Measurements from ENCODE around the gene MUSK. TPM values are rescaled to one million over a fixed set of nuclear protein-coding genes. Genes with fewer than 3 reads are reported as not detected.
A peak's percentile ranks its signal among the peaks of the same experiment; 100 is the strongest.

MUSK gene
- total RNA-seq, 1 experiment from 2014 or later: not detected

DNA sequence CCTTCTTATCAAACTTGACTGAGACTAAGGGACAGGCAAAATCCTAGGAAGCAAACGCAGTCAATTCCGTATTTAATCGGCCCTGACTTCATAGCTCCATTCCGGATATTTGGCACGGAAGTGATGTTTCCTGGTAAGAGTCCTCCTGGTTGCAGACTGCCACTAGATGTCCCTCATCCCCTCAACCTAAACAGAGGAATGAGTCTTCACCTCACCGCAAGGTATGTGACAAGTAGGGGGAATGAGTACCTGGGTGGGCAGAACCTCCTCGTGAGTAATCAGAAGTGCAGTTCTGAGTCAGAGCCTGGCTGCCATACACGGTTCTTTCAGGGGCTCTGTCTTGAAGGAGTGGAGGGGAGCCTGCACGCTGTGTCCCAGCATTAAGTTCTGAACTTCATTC, 173.6 kb downstream of the MUSK start:
- POLR2A ChIA-PET (ENCODE audit: unreplicated experiment): no interaction called here
- no peak overlapping the region for H2AFZ ChIP-seq (ENCODE audit: low read length)
- 0 out of 2 replicates have a peak overlapping the region, but pooled peaks have one; percentile 18 for H3K27ac ChIP-seq (ENCODE audit: low read length)
- CTCF ChIA-PET: no interaction called here
- no peaks in the 10 kb centered on the region for H3K27me3 ChIP-seq (ENCODE audit: low read length)
- no TSS peak for BruUV-seq (replicated peaks)
- no peaks in the 10 kb centered on the region for H3K9me3 ChIP-seq (ENCODE audit: low read length)
- H3K4me3 ChIP-seq (ENCODE audit: low read length): no peak overlapping the region
- intact Hi-C loops (cut with micrococcal nuclease): no loop called here
- no peaks in the 10 kb centered on the region for H4K20me1 ChIP-seq (ENCODE audit: low read length)
- H3K4me1 ChIP-seq (ENCODE audit: insufficient read depth, low read length): no peaks in the 10 kb centered on the region
- TF ChIP-seq, protein P1, sequence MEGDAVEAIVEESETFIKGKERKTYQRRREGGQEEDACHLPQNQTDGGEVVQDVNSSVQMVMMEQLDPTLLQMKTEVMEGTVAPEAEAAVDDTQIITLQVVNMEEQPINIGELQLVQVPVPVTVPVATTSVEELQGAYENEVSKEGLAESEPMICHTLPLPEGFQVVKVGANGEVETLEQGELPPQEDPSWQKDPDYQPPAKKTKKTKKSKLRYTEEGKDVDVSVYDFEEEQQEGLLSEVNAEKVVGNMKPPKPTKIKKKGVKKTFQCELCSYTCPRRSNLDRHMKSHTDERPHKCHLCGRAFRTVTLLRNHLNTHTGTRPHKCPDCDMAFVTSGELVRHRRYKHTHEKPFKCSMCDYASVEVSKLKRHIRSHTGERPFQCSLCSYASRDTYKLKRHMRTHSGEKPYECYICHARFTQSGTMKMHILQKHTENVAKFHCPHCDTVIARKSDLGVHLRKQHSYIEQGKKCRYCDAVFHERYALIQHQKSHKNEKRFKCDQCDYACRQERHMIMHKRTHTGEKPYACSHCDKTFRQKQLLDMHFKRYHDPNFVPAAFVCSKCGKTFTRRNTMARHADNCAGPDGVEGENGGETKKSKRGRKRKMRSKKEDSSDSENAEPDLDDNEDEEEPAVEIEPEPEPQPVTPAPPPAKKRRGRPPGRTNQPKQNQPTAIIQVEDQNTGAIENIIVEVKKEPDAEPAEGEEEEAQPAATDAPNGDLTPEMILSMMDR (conservative IDR thresholded peaks at IDR 0.05; ENCODE audit: low read depth, low read length): peak; percentile 36; the same call in 1 of the 2 replicates
- no peak for TF ChIP-seq EZH2phosphoT487 (IDR thresholded peaks at IDR 0.05; ENCODE audit: borderline replicate concordance, low read length)
- H3K9ac ChIP-seq (ENCODE audit: low read length): no peak overlapping the region
- no peaks in the 10 kb centered on the region for H3K9me2 ChIP-seq (replicated peaks; ENCODE audit: low read length)
- H3K79me2 ChIP-seq (ENCODE audit: low read length): no peaks in the 10 kb centered on the region
- DNase-seq (peak; percentile 53), ATAC-seq (peak; percentile 18; the same call in 1 of the 2 replicates)
- H3F3A ChIP-seq (ENCODE audit: low read length, unreplicated experiment): no peaks in the 10 kb centered on the region
- no peak overlapping the region for H3K4me2 ChIP-seq (ENCODE audit: low read length)
- no peaks in the 10 kb centered on the region for H3K36me3 ChIP-seq (ENCODE audit: low read depth, low read length)

DNA sequence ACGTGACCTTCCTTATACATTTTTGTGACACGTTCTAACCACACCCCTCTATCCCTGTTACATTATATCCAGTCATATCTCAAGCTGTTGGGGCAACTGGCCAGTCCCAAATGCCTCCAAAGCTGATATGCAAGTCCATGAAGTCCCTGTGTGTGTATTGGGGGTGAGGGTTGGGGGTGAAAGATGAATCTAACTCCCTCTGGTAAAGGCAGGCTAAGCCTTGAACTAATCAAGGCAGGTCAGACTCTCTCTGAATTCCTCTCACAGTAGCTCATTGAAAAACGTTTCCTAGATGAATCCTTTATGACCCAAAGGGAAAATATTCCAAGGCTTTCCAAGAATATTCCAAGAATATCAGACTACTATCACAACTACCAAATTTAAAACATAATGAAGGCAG, 174.4 kb downstream of the MUSK start:
- no peaks in the 10 kb centered on the region for H4K20me1 ChIP-seq (ENCODE audit: low read length)
- no peaks in the 10 kb centered on the region for H3F3A ChIP-seq (ENCODE audit: low read length, unreplicated experiment)
- no peaks in the 10 kb centered on the region for H3K9me3 ChIP-seq (ENCODE audit: low read length)
- BruUV-seq (replicated peaks): no TSS peak
- no peaks in the 10 kb centered on the region for H3K4me1 ChIP-seq (ENCODE audit: insufficient read depth, low read length)
- ChIA-PET CTCF (no interaction called here), POLR2A (ENCODE audit: unreplicated experiment) (no interaction called here)
- 0 out of 2 replicates have a peak overlapping the region, but pooled peaks have one; percentile 18 for H3K27ac ChIP-seq (ENCODE audit: low read length)
- H3K9ac ChIP-seq (ENCODE audit: low read length): no peak overlapping the region
- no peaks in the 10 kb centered on the region for H3K9me2 ChIP-seq (replicated peaks; ENCODE audit: low read length)
- no peak for DNase-seq
- H3K4me3 ChIP-seq (ENCODE audit: low read length): no peak overlapping the region
- intact Hi-C loops (cut with micrococcal nuclease): no loop called here
- no peaks in the 10 kb centered on the region for H3K27me3 ChIP-seq (ENCODE audit: low read length)
- no peaks in the 10 kb centered on the region for H3K36me3 ChIP-seq (ENCODE audit: low read depth, low read length)
- ATAC-seq: no peak
- no peak for TF ChIP-seq EZH2 (IDR thresholded peaks at IDR 0.05; ENCODE audit: low read length, unreplicated experiment)
- TF ChIP-seq, protein P1 (conservative IDR thresholded peaks at IDR 0.05; ENCODE audit: low read depth, low read length): no peak
- TF ChIP-seq EZH2phosphoT487 (IDR thresholded peaks at IDR 0.05; ENCODE audit: borderline replicate concordance, low read length): no peak
- H2AFZ ChIP-seq (ENCODE audit: low read length): no peak overlapping the region
- H3K79me2 ChIP-seq (ENCODE audit: low read length): no peaks in the 10 kb centered on the region
- no peak overlapping the region for H3K4me2 ChIP-seq (ENCODE audit: low read length)

GRCh38 chr9:110844121-110844520, 175.5 kb downstream of the MUSK start:
- Histone ChIP-seq H3K27me3 (ENCODE audit: low read length) (no peaks in the 10 kb centered on the region), H3K9me2 (replicated peaks; ENCODE audit: low read length) (no peaks in the 10 kb centered on the region), H3K79me2 (ENCODE audit: low read length) (no peaks in the 10 kb centered on the region), H3K9me3 (ENCODE audit: low read length) (no peaks in the 10 kb centered on the region), H4K20me1 (ENCODE audit: low read length) (no peaks in the 10 kb centered on the region), H2AFZ (ENCODE audit: low read length) (no peak overlapping the region), H3F3A (ENCODE audit: low read length, unreplicated experiment) (no peaks in the 10 kb centered on the region), H3K4me2 (ENCODE audit: low read length) (no peak overlapping the region), H3K4me1 (ENCODE audit: insufficient read depth, low read length) (no peaks in the 10 kb centered on the region), H3K4me3 (ENCODE audit: low read length) (no peak overlapping the region), H3K36me3 (ENCODE audit: low read depth, low read length) (no peaks in the 10 kb centered on the region), H3K9ac (ENCODE audit: low read length) (no peak overlapping the region), H3K27ac (ENCODE audit: low read length) (no peak overlapping the region)
- ChIA-PET POLR2A (ENCODE audit: unreplicated experiment) (no interaction called here), CTCF (no interaction called here)
- intact Hi-C loops (cut with micrococcal nuclease): no loop called here
- DNase-seq (no peak), ATAC-seq (no peak)
- no peak for TF ChIP-seq EZH2 (IDR thresholded peaks at IDR 0.05; ENCODE audit: low read length, unreplicated experiment)
- TF ChIP-seq EZH2phosphoT487 (IDR thresholded peaks at IDR 0.05; ENCODE audit: borderline replicate concordance, low read length): no peak
- TF ChIP-seq, protein P1 (conservative IDR thresholded peaks at IDR 0.05; ENCODE audit: low read depth, low read length): no peak
- no TSS peak for BruUV-seq (replicated peaks)

Measured in PC-3 (cell line).